ENCODE results near the gene GGA1.
"Not testable (repeated sequence)": the region's sequence is repeated elsewhere in the genome, so short reads cannot be mapped to it uniquely, and the experiment has no call there.

Gene GGA1

DNA sequence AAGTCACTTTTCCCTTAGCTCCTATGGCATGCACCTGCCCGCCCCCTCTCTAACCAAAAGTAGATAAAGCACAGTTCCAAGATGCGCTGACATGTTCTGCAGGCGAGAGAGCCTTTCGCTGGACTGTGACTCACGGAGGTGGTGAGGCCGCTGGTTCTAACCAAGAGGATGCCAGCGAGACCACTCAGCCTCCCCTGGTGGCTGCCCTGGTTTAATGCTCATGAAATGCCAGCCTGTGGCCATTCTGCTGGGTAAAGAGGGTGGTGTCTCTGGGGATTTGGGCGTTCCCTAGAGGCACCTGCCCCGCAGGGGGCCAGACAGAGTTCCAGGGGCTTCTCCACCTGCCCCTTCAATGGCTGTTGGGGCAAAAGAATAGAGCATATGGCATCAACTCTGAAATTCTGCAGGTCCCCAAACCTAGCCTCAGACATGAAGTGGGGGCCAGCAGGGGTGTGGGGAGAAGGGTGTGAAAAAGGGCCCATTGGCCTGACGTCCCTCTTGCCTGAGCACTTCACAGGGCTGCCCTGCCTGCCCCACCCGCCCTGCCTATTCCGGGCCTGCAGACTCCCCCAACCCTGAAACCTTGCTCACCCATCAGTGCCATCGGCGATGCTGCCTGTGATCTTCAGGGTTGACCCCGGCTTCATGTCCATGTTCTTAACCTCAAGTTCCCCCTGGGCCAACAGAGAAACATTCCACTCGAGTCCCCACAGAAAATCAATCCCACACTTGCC, 37.2 kb upstream of the GGA1 start:
- peak in 1 of 4 experiments; percentile 5 for DNase-seq

DNA sequence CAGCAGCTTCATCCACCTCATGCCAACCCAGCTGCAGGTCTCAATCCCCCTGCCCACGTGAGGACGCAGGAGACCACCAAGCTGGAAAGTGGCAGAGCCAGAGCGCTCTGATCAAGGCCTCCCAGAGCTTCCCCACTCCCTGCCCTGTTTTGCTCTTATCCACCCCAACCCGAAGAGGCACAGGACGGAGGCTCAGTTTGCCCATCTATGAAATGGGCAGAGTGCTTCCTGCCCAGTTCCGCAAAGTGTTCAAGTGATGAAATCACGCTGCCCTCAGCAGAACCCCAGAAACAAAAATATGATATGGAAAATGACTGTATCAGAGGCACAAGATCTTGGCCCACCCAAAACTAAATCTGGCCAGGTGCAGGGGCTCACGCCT, 36.7 kb upstream of the GGA1 start:
- DNase-seq: peak in 1 of 4 experiments; percentile 3

DNA sequence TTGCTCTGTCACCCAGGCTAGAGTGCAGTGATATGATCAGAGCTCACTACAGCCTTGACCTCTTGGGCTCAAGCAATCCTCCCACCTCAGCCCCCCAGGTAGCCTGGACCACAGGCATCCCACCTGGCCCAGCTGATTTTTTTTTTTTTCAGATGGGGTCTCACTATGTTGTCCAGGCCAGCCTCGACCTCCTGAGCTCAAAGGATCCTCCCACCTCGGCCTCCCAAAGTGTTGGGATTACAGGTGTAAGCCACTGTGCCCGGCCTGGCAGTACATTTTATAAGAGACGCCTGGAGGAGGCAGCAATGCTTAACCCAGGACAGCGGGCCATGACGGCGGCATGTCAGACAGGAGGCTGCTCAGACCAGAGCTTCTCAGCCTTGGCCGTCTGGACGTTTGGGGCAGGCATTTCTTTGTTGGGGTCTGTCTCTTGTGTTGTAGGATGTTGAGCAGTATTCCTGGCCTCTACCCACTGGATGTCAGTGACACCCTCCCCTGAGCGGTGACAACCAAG, 33.1 kb upstream of the GGA1 start:
- DNase-seq: peak in 1 of 4 experiments; percentile 1

DNA sequence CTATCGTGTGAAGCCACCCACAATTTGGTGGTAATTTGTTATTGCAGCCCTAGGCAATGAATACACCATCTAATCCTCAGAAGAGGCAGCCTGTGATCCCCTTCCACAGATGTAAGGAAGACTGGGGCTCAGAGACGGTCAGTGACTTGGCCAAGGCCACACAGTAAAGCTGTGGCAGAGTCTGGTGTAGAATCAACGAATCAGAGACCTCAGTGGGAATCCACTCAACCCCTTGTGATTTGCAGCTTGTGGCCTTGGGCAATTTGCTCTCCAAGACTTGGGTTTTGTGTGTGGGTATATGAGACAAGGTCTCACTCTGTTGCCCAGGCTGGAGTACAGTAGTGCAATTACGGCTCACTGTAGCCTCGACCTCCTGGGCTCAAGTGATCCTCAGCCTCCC, 30.6 kb upstream of the GGA1 start:
- DNase-seq: peak; percentile 35 to 63 (median 58)

DNA sequence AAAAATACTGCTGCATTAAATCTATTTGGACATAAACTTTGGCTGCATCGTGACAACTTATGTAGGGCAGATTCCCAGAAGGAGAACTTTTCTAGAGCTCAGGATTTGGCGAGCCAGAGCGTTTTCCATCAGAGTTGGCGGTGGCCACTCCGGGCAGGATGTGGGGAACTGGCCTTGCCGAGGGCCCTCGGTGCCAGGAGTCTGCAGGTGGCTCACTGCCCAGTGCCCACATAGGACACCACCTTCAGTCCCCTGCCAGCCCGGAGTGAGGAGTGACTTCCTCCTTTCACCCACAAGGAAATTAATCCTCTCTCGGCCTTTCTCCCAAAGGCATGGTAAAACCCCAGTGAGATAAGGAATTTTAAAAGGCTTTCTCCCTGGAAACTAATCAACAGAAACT, 27.1 kb upstream of the GGA1 start:
- peak in 3 of 4 experiments; percentile 46 to 70 (median 54) for DNase-seq

DNA sequence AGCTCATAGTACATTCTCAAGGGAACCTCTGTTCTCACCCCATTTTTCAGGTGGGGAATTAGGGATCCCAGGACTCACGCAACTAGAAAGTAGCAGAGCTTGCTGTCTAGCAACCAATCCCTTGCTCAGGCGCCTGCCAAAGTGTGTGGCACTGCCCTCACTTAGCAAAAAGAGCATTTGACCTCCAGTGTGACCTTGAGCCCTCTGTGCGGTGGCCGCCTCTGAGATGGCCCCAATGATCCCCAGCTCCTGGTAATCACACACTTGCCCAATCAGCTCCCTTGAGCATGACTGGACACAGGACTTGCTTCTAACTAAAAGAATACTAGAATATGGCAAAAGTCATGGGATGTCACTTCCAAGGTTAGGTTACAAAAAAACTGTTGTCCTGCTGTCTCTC, 26.1 kb upstream of the GGA1 start:
- DNase-seq: no peak

DNA sequence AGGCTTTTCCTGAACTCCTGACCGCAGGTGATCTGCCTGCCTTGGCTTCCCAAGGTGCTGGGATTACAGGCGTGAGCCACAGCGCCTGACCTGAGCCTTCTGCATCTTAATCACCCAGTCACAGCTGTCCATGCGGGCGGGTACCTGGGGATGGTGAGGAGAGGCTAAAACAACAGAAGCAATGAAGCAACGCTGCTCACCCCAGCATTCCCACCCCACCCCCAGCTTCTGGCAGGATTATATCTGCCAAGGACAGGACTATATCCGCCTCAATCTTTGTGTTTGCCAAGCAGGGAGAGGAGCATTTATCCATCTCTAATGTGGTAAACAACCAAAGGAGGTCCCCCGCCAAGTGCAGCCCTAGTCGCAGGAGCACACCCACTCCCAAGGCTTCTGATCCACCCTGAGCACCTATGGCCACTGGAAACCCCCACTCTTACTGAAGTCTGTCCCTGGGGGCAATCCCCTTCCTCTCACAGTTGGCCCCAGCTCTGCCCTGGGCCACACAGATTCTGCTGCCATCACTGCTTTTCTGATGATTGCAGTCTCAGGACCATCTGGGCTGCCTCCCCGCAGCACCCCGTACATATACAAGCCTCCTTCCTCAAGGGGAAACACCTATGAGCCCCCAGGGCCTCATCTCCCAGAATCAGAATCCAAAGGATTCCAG, 20.0 kb upstream of the GGA1 start:
- no peak for DNase-seq

DNA sequence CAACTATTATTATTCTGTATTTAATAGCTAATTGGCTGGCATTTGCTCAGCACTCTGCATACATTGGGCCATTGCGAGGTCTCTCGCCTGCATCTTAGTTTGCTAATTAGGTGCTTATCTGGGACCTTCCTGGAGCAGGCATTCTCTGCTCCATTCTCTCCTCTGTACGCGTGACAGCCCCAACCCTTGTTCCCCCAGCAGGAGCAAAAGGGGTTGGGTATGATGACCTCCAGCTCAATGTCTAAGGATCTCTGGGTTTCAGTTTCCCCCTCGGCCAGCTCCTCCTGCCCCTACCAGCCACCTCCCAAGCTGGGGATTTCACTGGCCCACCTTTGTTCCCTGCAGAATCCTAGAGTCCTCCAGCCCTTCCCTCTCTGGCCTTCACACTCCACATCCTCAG, 19.0 kb upstream of the GGA1 start:
- no peak for DNase-seq

DNA sequence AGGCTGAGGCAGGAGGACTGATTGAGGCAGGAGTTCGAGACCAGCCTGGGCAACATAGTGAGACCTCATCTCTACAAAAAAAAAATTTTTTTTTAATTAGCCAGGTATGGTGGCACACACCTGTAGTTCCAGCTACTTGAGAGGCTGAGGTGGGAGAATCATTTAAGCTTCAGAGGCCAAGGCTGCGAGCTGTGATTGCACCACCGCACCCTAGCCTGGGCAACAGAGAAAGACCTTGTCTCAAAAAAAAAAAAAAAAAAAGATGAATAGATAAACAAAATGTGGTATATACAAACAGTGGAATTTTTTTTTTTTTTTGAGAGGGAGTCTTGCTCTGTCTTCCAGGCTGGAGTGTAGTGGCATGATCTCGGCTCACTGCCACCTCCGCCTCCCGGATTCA, 17.6 kb upstream of the GGA1 start:
- not testable (repeated sequence) for DNase-seq

DNA sequence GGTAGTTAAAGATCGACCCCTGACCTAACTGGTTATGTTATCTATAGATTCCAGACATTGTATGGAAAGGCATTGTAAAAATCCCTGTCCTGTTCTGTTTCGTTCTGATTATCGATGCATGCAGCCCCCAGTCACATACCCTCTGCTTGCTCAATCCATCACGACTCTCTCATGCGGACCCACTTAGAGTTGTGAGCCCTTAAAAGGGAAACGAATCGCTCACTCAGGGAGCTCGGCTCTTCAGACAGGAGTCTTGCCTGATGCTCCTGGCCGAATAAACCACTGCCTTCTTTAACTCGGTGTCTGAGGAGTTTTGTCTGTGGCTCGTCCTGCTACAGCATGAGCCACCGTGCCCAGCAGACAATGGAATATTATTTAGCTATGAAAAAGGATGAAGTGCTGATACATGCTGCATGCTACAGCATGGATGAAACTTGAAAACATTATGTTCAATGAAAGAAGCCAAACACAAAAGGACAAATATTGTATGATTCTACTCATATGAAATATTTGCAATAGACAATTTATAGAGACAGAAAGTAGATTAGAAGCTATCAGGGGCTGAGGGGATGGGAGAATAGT, 16.7 kb upstream of the GGA1 start:
- DNase-seq: no peak

DNA sequence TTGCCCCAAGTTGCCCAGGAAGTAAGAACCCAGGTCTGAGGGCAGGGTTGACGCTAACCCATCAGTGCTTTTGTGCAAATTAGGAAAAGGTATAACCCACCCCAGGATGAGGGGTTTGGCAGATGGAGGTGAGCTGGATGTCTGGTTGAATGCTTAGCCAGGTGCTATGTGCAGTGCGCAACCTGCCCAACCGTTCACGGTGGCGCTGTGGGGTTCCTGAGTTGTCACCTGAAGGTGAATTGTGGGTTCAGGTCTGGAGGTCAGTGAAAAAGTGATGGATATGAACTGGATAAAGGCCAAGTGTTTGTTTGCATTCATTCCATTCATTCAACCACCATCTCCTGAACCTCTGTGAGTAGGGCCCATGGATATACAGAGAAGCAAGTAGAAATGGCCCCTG, 14.4 kb upstream of the GGA1 start:
- no peak for DNase-seq

DNA sequence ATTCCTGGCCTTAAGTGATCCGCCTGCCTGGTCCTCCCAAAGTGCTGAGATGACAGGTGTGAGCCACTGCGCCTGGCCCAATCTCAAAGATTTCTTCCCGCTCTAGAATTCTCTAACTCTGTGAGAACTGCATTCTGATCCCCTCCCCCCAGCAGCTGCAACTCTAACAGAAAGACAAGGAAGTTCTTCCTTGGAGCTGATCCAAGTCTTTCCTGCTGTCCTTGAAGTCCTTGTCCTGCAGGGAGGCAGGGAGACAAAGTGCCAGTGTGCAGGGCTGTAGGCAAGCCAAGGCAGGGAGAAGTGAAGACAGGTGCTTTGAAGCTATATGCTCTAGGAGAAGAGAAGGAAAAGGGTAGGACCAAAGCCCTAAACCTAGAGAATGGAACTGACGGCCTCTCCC, 9.5 kb upstream of the GGA1 start:
- peak in 3 of 4 experiments; percentile 55 to 62 (median 61) for DNase-seq

DNA sequence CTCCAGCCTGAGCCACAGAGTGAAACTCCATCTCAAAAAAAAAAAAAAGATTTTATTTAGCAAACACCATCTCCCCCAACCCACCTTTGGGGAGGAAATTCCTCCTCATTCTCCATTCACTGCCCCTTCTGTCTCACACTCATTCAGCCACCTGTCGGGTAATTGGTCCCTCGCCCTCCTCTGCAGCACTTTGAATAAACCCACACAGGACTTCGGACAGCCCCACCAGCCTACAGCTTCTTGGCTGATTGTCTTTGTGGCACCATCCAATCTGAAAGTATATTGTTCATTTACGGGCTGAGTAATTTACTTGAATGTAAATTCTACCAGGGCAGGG, 7.5 kb upstream of the GGA1 start:
- DNase-seq: no peak

DNA sequence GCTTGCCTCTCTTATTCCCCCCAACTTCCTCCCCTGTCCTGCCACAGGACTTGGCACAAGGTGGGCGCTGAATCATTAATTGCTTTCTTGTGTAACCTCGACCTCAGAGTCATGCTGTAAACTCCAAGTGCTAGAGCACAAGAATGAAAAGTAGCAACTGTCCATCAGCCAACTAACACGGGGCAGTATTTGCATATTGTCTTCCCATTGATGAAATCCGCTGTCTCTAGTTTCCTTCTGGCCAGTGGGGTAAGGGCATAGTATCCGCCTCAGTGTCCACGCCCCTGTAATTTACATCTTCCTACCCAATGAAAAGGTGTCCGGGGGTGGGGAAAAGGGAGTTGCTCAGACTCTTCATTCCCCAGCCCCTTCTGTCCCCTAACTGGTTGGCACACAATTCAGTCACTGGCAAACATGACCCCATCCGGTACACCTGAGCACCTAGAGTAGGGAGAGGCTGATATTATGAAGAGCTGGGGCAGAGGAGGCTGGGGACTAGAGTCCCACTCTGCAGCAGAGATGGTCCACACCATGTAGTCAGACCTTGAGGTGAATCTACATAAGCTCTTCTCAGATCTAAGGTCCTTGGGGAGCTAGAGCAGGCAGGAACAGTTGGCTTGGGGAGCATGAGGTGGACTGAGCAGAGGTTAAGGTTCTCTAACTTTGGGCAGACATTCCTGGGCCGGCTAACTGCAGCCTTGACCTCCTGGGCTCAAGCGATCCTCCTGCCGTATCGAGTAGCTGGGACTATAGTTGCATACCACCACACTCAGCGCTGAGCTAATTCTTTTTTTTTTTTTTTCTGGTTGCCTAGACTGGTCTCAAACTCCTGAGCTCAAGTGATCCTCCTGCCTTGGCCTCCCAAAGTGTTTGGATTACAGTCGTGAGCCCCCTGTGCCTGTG, 6.8 kb upstream of the GGA1 start:
- DNase-seq: peak in 2 of 4 experiments; percentile 35 to 38

DNA sequence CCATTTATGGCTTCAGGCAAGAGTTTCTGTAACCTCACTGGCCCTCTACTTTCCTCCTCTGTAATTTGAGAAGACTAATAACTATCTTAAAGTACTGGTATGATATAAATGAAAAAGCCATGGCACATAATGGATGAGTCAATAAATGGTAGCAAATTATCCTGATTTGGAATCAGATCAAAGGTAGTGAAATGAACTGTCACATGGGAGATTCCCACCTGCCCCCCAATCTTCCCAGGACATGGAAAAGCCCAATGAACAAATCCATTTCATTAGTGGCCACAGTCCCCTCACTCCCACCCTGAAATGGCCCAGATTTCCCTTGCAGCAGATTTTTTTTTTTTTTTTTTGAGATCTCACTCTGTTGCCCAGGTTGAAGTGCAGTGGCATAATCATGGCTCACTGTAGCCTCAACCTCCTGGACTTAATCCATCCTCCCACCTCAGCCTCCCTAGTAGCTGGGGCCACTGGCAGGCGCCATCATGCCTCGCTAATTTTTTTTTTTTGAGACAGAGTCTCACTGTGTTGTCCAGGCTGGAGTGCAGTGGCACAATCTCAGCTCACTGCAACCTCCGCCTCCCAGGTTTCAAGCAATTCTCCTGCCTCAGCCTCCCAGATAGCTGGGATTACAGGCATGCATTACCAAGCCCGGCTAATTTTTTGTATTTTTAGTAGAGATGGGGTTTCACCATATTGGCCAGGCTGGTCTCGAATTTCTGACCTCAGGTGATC, 5.9 kb upstream of the GGA1 start:
- DNase-seq: not testable (repeated sequence)

DNA sequence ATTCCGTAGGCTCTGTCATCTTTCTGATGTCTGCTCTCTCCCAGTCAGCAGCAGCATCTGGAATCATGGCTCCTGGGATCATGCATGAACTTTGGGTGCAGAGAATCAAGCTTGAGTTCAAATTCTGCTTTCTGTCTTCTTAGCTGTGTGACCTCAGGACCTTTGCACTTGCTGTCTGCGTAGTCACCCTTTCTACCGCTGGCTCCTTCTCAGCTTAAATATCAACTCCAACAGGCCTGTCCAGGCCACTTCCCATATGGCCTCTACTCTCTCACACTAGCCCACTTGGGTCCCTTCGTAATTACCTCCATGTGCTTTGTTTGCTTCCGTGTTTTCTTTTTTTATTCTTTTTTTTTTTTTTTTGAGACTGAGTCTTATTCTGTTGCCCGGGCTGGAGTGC, 4.6 kb upstream of the GGA1 start:
- DNase-seq: no peak

DNA sequence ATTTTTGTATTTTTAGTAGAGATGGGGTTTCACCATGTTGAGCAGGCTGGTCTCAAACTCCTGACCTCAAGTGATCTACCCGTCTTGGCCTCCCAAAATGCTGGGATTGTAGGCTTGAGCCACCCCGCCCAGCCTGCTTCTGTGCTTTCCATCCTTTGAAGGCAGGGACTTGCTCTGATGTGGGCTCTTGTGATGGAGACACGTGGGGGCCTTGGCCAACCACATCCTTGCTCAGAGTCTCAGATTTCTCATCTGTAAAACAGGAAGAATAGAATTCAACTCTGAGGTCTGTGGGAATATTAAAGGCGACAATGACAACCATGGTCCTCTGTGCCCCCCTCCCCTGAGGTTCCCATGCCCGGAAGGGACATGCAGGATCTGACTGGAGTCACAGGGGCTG, 3.8 kb upstream of the GGA1 start:
- DNase-seq: peak; percentile 41 to 73 (median 68)

DNA sequence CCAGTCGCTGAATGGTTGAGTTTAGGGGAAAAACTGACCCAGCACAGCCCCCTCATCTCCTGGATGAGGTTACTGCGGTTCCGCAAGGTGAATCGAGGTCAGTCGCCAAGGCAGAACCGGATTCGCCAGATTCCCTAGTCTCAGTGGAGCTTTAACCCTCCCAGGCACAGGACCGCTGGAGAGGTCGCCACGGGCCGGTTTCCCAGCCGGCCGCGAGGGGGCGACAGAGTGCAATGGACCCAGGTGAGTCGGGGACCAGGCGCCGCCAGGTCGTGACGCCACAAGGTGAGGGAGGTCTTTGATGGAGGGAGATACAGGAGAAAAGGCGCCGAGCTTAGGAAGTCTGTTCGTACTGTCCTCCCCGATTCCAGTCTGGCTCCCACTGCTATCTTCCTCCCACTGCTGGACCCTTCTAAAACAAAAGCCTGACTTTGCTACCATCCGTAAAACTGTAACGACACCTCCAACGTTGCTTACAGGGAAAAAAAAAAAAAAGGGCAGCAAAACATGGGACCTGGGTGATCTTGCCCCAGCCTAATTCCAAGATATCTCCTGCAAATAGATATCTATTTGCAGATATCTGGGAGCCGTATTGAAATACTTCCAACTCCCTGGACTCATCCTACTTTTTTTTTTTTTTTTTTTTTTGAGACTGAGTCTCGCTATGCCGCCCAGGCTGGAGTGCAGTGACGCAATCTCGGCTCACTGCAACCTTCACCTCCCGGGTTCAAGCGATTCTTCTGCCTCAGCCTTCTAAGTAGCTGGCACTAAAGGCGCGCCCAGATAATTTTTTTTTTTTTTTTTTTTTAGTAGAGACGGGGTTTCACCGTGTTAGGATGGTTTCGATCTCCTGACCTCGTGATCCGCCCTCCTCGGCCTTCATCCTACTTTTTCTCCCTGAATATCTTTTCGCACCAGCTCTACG, 1.4 kb upstream of the GGA1 start:
- peak; percentile 53 to 85 (median 70) for DNase-seq

DNA sequence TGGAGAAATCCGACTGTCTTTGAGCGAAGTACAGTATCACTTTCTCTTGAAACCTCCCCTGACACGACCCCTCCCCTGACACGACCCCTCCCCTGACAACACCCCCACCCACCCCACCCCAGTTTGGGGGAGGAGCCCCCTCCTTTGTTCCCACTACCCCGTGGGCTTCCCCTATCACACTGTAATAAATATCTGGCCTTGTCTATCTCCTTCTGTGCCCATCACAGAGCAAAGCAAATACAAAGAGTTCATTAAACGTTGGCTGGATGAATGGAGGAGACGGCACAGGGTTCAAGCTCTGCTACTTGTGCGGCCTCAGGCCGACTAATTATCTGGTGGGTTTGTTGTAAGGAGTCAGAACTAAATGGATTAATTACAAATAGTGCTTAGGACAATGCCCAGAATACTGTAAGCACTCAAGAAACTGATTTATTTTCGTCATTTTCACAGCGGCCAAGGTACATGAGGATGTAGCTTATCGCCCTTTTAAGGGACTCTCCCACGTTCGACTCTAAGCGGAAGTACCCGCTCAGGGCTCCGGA, 628 bp upstream of the GGA1 start:
- DNase-seq: no peak
